Panc1 (cell line): ENCODE data around the gene C1QTNF1.

Source experiments
- CTCF ChIP-seq: fragments of 450-650 bp; IDR thresholded peaks from 2 replicates; pipeline ENCODE4 v1.5.1; 2017; ENCODE audit warnings: mild to moderate bottlenecking
- SIN3A ChIP-seq: IDR thresholded peaks from 2 replicates; pipeline ENCODE4 v1.6.1; 2012; ENCODE audit warnings: low read depth, mild to moderate bottlenecking, low read length, moderate library complexity, borderline replicate concordance; ENCODE audit not compliant: insufficient read depth
- TCF7L2 ChIP-seq: IDR thresholded peaks from 2 replicates; pipeline ENCODE4 v1.6.1; 2011; ENCODE audit warnings: mild to moderate bottlenecking, low read depth, low read length, inconsistent platforms

- no peak for TF ChIP-seq CTCF
- TF ChIP-seq SIN3A, result no peak
- no peak for TF ChIP-seq TCF7L2
These were observed 21.7 kb upstream of the C1QTNF1 start for GRCh38 chr17:79002291-79002690.
